HG03342 (cell line): ENCODE results near the gene HMGCS2.
"Not testable (repeated sequence)": the region's sequence is repeated elsewhere in the genome, so short reads cannot be mapped to it uniquely, and the experiment has no call there.

ENCODE experiments used
- ATAC-seq: cut with Tn5 transposase; IDR thresholded peaks from one replicate; pipeline ENCODE4 v1.9.1; 2021; ENCODE audit warnings: mild to moderate bottlenecking, moderate library complexity; ENCODE audit not compliant: unreplicated experiment

HMGCS2 gene

DNA sequence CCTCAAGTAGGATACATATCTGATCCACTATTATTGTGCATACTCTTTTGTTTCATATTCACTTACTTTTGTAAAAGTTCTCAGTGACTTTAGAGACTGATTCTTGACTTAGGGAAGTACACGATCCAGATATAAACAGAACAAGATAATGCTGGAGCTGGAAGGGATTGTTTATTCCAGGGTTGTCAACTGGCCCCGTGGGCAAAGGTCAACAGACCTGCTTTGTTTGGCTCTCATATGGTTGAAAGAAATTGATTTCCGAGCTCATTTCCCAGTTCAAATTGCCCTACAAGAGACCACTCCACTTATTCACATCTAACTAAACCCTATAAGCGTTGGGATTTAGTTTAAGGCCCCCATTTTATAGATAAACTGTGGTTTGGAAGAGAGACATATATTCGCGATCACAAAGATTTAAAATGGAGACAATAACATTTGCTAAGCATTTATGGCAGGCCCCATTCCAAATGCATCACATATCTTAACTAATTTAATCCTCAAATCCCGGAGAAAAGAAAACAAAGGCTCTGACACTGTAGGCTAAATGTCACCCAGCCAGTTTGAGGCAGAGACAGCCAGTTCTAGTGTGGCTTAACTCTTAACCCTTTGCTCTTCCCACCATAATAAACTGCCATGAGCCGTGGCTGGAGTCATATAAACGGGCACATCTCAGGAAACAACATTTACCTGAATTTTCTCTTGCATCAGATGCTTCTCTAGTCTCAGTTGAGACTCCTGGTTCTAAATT, 21.9 kb upstream of the HMGCS2 start:
- no peak for ATAC-seq

DNA sequence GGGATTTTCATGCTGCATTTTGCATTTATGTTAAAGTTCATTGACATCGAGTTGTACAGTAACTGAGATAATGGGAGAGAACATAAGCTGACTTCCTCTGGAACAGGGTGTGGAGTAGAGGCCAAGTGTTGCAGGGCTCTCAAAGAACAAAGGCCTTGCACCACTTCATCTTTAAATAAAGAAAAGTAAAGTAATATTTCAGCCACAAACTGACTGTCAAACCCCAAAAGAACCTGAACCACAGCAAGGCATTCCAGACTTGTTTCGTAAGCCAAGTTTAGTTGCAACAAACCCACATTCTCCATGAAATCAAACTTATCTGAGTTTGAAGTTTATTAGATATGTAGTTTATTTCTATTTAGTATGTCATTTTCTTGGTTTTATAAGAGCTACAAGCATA, 19.1 kb upstream of the HMGCS2 start:
- ATAC-seq = no peak

DNA sequence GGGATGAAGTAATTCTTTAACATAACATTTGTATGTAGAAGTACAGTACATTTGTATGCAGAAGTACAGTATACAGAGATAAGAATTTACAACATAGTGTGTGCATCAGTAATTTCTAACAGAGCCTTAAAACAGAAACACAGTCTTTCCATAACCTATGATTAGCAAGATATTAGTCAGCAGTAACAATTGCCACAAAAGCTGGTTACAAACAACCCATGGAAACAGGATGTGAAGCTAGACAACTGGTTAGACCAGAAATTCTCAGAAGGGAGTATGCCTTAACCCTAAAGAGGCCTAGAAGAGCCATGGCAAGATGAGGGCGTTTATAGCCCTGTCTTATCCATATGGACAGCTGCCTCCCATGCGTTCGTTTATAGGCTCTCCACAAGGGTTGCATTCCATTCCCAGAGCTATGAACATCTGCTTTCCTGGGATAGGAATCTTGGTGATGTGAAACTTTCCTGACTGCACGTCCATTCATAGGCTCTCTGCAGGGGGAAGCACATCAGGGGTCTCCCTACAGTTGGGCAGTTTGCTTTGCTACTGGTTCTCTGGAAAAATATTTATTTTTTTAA, 17.9 kb upstream of the HMGCS2 start:
- not testable (repeated sequence) for ATAC-seq

DNA sequence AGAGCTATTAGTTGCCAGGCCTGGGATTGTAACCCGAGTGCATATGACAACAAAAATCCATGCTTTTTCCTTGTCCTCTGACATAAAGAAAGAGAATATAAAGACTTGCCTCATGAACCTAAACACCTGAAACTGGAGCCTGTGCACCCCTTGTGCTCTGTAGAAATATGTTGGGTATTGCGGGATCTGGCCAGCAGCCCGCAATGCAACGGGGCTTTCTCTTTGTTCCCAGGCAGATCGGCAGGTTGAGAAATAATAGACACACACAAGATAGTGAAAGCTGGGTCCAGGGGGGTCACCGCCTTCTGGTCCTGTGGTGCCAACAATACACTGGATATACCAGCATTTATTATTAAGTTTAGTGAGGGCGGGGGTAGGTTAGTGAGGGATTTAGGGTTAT, 17.3 kb upstream of the HMGCS2 start:
- ATAC-seq = not testable (repeated sequence)

DNA sequence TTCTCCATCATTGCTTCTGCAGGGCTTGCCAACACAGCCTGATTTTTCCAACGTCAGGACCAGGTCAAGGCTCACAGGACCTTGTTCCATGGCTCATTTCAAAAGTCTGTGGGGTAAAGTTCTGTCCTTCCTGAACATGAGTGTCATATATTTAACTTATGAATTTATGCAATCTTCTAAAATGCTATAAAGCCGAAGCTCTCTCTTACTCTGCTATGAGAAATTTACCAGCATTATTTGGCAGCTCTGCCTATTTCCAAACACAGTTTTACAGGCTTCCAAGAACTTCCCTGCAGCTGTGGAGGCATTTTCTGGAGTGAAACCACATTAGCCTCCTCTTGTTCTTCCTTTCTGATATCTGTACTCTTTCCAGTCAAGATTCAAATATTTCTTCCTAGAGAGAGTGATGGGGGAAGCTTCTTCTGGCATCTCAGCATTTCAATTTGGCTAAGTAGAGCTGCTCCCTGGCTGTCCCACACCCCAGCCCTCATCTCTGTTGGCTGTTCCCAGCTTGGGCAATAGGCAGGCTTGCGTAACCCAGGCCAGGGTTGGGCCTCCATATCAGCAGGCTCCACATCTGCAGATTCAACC, 15.6 kb upstream of the HMGCS2 start:
- no peak for ATAC-seq

DNA sequence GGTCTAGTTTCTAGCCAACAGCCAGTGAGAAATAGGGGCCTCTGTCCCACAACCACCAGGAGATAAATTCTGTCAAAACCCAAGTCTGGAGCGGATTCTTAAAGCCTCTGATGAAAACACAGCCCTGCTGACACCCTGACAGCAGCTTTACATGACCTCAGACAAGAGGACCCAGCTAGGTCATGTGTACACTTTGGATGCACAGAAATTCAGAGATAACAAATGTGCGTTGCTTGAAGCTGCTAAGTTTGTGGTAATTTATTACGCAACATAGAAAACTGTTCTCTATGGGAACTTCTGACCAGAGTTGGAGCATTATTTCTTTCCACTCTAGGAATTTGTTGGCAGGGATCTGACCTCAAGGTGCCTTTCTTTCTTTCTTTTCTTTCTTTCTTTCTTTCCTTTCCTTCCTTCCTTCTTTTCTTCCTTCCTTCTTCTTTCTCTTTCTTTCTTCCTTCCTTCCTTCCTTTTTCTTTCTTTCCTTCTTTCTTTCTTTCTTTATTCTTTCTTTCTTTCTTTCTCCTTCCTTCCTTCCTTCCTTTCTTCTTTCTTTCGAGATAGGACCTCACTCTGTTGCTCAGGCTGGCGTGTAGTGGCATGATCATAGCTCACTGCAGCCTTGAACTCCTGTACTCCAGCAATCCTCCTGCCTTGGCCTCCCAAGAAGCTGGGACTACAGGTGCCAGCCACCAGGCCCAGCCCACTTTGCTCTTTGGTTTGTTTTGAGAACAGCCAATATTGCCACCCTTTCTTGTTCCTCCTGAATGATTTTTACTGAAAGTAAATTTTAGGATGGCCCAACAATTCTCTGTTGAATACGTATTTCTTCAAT, 14.9 kb upstream of the HMGCS2 start:
- no peak for ATAC-seq

DNA sequence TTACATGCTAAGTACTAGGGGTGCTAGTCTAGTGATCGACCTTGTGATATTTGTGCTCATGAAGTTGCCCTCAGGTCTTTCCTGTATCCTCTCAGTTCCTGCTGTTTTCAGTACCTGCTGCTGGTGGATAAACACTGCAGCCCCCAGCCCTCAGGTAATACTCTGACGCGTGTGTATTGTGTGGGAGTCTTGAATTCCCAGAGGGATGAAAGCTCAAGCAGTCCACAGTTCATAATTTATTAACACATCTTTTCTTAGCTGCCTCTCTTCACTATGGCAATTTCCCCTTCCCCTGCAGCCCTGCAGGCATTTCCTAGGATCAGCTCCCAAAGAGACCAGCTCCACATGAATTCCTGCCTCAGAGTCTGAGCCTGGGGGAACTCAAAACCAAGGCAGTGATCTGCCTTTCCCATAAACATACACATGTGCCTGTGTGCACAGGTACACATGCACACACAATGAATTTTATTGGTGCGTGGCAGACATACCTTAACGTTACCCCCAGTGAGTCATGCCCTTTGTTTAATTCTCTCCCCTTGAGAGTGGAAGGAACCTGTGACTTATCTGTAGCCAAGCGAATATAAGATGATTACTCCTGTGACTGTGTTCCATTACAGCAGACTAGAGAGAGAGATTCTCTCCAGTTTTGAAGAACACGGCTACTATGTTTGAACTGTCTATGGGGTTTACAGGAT, 14.1 kb upstream of the HMGCS2 start:
- no peak for ATAC-seq

DNA sequence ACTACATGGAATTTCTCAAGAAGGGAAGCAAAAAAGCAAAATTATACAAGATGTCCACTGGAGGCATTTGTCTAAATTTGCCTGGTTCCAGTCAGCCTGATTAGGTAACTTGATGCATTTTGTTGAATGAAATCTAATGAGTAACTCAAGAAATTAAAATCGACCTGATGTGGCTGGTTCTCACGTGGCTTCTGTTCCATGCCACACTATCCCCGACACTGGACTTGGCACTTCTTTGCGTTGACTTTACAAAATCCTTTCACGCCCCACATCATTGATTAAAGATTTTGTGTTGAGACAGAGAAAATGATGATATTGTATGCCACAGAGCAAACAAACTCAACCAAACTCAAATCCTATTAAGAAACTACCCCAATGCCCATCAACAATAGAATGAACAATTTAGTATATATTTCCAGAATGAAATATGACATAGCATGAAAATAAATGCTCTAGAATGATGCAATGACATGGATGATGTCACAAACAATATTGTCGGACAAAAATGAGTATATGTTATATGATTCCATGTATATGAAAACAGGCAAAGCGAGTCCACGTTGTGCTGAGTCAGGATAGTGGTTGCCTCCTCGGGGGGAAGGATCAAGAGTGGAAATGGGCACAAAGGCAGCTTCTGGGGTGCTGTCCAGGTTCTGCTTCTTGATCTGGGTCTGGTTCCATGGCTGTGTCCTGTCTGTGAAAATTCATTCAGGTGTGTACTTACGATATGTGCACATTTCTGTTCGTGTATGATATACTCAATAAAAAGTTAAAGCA, 12.9 kb upstream of the HMGCS2 start:
- ATAC-seq = no peak

DNA sequence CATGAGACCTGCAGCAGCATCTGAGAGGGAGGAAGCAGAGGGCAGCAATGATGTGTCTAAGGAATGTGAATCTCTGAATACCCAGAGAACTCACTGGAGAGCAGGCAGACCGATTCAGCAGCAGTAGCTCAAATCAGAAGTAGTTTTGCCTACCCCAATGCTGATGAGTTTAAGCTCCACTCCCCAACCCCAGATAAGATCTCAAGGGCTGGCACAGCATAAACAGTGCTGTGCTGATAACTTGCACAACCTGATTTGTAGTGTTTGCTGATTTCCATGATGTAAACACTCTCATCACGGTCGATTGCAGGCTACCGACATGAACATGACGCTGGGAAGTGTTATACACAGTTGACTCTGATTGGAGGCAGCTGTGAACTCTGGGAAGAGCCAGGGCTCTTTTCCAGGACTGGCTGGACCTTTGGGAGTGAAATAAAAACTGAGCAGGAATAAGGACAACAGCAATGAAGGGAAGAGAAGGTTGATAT, 11.2 kb upstream of the HMGCS2 start:
- ATAC-seq = no peak

DNA sequence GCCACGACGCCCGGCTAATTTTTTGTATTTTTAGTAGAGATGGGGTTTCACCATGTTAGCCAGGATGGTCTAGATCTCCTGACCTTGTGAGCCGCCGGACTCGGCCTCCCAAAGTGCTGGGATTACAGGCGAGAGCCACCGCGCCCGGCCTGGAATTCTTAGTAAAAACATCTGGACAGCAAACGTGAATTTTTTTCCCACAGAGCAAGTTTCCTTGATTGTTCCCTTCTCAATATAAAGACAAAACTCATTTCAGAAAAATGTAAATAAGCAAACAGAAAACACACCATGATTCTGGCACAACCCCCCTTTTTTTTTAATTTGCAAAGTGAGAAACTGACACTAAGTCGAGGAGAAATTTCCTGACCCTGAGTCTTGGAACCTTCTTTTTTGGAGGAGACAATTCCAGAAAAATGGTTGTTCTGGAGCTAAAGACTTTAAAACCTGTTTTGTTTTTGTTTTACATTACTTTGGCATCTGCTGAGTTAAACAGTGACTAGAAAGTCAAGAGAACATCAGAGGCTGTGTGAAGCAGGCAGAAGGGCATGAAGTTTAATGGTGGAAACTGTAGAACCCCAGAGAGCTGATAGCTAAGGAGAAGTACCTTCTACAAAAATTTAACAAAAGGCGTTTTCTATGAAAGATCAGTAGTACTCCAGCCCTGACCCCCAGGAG, 10.3 kb upstream of the HMGCS2 start:
- no peak for ATAC-seq

DNA sequence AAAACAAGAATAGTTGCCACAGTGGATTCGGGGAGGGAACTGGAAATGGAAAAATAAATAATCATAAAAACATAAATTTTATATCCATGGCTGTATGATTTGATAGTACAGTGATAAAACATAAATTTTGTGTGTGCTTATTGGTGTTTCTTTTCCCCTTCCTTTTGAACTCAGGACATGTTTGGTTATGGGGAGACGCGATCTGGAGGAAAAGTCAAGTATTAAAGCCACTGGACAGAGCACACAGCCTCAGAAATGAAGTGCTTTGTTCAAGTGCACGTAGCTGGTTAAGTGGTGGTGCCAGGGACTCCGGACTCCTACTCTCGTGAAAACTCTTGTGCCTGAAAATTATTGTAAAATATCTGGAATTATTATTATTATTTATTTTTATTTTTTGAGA, 9.7 kb upstream of the HMGCS2 start:
- ATAC-seq = no peak

DNA sequence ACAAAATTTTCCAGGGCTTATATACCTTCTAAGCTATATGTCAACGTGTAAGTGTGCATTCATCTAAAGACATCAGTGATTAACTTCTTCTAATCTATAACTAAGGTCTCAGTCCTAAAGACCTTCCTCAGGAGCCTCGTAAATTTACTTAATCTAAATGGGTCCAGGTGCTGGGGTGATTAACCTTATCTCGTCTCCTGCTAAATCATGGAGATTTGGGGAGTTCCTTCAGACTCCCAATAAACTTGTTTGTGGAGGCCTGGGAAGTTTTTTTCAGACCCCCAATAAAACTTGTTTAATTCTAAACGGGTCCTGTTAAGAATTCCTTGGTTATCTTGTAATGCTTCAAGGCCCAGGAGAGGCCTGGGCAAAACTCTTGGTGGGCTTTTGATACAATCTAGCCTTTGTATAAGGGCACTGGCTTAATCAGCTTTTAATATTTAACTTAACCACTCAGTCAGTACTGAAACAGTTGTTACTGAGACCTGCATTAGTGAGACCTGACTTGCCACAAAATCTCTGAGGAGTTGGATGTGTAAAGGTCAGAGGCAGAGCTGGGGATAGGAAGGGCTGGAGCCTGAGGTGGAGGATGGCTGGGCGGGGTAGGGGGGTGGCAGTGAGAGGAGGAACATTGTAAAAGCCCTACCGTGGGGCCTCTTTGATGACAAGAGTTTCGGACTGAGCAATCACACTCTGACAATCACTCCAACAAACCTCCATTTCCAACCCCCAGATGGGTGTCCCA, 6.2 kb upstream of the HMGCS2 start:
- ATAC-seq = no peak

DNA sequence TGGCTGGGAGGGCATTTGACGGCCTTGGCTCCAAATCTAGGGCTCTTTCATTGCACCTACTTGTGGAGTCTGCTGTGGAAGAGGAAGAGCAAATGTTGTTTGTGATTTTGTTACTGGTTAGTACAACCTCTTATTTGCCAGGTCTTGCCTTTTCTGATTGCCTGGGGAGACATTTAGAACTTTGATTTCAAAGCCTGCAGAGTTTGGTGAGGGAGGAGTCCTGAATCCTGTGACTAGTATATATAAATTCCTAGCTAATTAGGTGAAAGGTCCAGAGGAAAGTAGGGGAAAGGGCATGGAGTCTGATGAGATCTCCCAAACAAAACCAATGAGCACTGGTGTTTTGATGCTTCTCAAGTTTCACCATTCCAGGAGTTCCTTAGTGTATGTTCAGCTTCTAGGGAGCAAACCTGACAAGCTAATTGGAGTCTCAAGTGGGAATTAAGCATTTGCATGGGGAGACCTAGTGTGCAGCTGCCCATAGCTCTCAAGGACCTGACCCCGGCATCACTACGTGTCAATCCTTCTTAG, 5.1 kb upstream of the HMGCS2 start:
- no peak for ATAC-seq

DNA sequence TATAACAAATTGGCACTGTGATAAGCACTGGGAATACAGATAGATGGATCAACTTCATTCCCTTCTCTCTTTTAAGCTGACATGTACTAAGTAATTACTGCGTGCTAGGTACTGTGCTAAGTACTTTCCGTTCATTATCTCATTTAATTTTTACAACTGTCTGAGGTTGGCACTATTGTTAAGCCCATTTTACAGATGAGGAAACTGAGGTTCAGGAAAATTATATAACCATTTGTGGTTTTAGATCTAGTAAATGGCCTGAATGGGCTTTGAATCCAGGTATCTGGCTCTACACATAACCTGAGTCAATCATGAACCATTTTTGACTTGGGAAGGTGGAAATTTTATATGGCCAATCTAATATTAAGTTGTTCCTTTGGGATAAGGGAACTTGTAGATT, 3.6 kb upstream of the HMGCS2 start:
- no peak for ATAC-seq

DNA sequence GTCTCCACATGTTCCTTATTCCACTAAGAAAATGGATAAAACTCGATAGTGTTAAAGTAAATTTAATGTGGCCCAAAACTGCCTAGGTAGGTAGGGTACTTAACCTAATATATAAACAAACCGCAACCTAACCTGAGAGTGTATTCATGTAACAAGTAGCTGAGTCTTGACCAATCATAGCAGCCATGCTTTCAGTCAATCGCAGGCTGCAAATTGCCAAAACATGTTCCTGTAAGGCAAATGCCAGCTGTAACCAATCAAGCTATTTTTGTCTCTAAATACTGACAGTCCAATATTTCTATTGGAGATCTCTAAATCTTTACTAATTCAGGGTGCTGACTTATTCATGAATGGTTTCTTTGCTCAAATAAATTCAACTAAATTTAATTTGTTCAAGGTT, 3.1 kb upstream of the HMGCS2 start:
- ATAC-seq = no peak

DNA sequence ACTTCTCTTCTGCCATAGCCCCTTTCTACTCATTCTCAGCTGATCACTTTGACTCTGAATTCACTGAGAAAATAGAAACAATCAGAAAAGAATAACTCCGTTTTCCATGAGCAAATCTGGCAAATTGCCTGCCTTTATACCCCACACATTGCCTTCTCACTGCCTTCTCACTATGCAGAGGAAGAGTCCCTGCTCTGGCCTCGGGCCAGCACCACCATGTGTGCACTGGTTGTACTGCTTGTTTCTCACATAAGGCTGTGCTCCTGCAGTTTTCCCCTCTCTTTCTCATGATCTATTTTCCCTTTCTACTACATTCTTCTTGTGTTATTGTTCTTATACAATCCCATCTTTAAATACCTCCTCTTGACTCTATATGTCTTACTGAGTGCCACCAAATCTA, 2.3 kb upstream of the HMGCS2 start:
- ATAC-seq = no peak

DNA sequence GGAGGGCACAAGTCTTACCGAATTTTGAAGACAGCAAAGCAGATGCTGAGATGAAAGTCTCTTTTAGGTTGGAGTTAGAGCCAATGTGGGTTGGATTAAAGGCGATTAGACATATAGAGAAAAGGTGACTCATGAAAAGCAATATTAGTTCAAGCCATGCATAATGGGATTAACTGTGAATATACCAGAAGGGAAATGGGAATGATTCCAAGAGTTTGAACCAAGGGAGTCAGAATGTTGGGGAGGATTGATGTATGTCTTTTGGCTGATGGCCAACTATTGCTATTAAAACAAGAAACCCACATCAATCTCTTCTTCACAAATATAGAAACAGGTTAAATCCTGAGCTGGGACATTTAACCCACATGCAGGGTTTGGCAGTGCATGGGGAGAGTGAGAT, 1.2 kb downstream of the HMGCS2 start:
- no peak for ATAC-seq

DNA sequence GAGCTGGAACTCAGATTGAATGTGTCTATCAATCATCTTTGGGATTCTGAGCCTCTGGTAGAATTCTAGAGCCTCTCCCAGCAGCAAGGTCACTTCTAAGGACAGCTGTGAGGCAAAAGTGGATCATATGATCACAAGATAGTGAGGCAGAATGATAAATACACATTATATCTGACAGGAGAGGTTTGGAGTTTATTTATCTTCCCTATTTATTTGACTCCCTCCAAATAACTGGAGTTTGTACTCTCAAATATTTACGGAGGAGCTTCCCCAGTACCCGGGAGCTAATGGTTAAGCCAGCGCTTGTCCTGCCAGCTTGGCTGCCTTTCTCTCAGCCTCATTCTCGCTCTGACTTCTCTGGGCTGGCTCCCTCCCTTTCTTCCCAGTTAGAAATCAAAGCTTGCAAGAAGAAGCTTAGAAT, 2.3 kb downstream of the HMGCS2 start:
- no peak for ATAC-seq

DNA sequence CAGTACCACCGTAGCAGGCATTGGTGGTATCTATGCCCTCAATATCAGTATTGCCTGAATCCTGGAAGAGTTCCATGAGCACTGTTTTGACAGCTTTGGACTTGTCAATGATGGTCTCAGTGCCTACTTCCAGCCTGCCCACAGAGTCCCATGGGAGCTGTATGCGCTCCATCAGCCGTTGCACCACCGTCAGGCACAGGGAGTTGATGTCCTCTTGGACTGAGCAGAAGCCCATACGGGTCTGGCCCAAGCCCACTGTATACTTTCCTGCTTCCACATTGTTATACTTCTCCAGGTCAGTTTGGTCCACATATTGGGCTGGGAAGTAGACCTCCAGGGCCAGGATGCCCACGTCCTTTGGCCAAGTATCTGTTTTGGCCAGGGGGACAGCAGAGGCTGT, 4.5 kb downstream of the HMGCS2 start:
- no peak for ATAC-seq
